Thyroid gland (tissue), 4 donors: Measurements from ENCODE around the gene RARB.

Source experiments
- POLR2A ChIP-seq, 2 donors: fragments of 450-650 bp; IDR thresholded peaks; one replicate each; pipeline ENCODE4 v1.6.1; 2017; ENCODE audit warnings: antibody characterized with exemption in 2 of 2, mild to moderate bottlenecking in 2 of 2, moderate library complexity in 1 of 2
- TF ChIP-seq, protein P1 (sequence below), 6 experiments: fragments of 200-600 bp in 3 of 6; fragments of 450-650 bp in 3 of 6; sonication (generic) in 3 of 6; IDR thresholded peaks; one replicate each; pipeline ENCODE4 v1.5.1; 2016 to 2019; ENCODE audit warnings: antibody characterized with exemption in 6 of 6, mild to moderate bottlenecking in 2 of 6, inconsistent platforms in 1 of 6, moderate library complexity in 1 of 6

DNA sequence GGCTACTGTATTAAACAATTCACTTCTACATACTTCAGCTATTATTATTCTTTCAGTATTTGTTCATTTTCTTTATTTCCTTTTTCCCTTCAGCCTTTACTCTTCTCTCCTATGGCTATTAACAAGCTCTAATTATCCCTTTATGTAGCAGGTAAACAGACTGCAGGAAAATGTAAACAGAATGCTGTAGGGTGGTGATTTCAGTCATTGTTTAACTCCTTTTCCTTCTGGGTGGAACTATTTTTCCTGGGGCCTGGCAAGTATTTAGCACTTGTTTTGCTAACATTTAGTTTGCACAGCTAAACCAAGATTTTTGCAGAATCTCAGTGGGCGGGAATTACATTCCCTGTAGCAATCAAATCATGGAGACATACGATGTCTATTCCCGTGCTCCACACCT is 14.4 kb downstream of the RARB start:
- TF ChIP-seq POLR2A (IDR thresholded peaks at IDR 0.05) = no peak
- TF ChIP-seq, protein P1, sequence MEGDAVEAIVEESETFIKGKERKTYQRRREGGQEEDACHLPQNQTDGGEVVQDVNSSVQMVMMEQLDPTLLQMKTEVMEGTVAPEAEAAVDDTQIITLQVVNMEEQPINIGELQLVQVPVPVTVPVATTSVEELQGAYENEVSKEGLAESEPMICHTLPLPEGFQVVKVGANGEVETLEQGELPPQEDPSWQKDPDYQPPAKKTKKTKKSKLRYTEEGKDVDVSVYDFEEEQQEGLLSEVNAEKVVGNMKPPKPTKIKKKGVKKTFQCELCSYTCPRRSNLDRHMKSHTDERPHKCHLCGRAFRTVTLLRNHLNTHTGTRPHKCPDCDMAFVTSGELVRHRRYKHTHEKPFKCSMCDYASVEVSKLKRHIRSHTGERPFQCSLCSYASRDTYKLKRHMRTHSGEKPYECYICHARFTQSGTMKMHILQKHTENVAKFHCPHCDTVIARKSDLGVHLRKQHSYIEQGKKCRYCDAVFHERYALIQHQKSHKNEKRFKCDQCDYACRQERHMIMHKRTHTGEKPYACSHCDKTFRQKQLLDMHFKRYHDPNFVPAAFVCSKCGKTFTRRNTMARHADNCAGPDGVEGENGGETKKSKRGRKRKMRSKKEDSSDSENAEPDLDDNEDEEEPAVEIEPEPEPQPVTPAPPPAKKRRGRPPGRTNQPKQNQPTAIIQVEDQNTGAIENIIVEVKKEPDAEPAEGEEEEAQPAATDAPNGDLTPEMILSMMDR (IDR thresholded peaks at IDR 0.05) = no peak
